HEK293 (cell line): ENCODE results near the gene GPR39.

Experiments
- YY1 ChIP-seq: fragments of 450-650 bp; formaldehyde crosslinking; IDR thresholded peaks from 2 replicates; pipeline ENCODE4 v1.5.1; 2018; ENCODE audit warnings: missing biosample characterization, missing genetic modification characterization
- ZBTB8A ChIP-seq: fragments of 450-650 bp; formaldehyde crosslinking; IDR thresholded peaks from 2 replicates; pipeline ENCODE4 v1.5.1; 2016; ENCODE audit warnings: missing biosample characterization, missing genetic modification characterization
- ZNF114 ChIP-seq: fragments of 450-650 bp; formaldehyde crosslinking; IDR thresholded peaks from 2 replicates; pipeline ENCODE4 v1.5.0; 2017; ENCODE audit warnings: missing biosample characterization, missing genetic modification characterization
- ZNF121 ChIP-seq: fragments of 450-650 bp; formaldehyde crosslinking; IDR thresholded peaks from 2 replicates; pipeline ENCODE4 v1.5.1; 2016; ENCODE audit warnings: missing biosample characterization, missing genetic modification characterization
- ZNF174 ChIP-seq: fragments of 450-650 bp; formaldehyde crosslinking; IDR thresholded peaks from 2 replicates; pipeline ENCODE4 v1.5.0; 2017; ENCODE audit warnings: missing biosample characterization, mild to moderate bottlenecking, missing genetic modification characterization
- ZNF24 ChIP-seq: fragments of 450-650 bp; formaldehyde crosslinking; IDR thresholded peaks from 2 replicates; pipeline ENCODE4 v1.5.1; 2016; ENCODE audit warnings: missing biosample characterization, missing genetic modification characterization
- ZNF404 ChIP-seq: fragments of 450-650 bp; formaldehyde crosslinking; IDR thresholded peaks from 2 replicates; pipeline ENCODE4 v1.5.1; 2017; ENCODE audit warnings: missing biosample characterization, missing genetic modification characterization
- TF ChIP-seq, protein P1 (sequence below): fragments of 450-650 bp; formaldehyde crosslinking; IDR thresholded peaks from 2 replicates; pipeline ENCODE4 v1.5.1; 2016; ENCODE audit warnings: missing biosample characterization, missing genetic modification characterization
- TF ChIP-seq, protein P2 (sequence below): fragments of 450-650 bp; IDR thresholded peaks from 2 replicates; pipeline ENCODE4 v1.5.1; 2018; ENCODE audit warnings: missing biosample characterization, mild to moderate bottlenecking, missing genetic modification characterization
- TF ChIP-seq, protein P3 (sequence below): fragments of 450-650 bp; formaldehyde crosslinking; IDR thresholded peaks from 2 replicates; pipeline ENCODE4 v1.5.1; 2016; ENCODE audit warnings: missing biosample characterization, missing genetic modification characterization
- TF ChIP-seq, protein P4 (sequence below): fragments of 450-650 bp; formaldehyde crosslinking; IDR thresholded peaks from 2 replicates; pipeline ENCODE4 v1.5.1; 2017; ENCODE audit warnings: missing biosample characterization, mild to moderate bottlenecking, missing genetic modification characterization, moderate library complexity
- TF ChIP-seq, protein P5 (sequence below): fragments of 450-650 bp; formaldehyde crosslinking; IDR thresholded peaks from 2 replicates; pipeline ENCODE4 v1.5.1; 2016; ENCODE audit warnings: missing biosample characterization, missing genetic modification characterization, borderline replicate concordance

DNA sequence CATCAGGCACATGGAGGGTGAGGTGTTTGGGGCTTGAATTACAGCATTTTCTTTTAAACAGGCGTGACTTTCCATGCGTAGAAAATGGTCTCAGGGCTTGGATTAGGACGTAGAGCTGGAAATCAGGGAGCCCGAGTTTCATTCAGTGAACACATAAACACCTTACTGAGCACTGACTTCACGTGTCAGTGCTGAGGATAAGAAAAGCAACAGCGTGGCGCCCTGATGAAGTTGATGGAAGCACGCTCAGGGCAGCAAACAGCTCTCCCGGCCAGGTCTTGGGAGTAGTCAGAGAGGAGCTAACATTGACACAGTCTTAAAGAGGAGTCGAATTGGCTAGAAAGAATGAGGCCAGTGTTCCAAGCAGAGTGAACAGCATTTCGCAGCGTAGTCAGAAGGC is 142.7 kb downstream of the GPR39 start:
- TF ChIP-seq, protein P1, sequence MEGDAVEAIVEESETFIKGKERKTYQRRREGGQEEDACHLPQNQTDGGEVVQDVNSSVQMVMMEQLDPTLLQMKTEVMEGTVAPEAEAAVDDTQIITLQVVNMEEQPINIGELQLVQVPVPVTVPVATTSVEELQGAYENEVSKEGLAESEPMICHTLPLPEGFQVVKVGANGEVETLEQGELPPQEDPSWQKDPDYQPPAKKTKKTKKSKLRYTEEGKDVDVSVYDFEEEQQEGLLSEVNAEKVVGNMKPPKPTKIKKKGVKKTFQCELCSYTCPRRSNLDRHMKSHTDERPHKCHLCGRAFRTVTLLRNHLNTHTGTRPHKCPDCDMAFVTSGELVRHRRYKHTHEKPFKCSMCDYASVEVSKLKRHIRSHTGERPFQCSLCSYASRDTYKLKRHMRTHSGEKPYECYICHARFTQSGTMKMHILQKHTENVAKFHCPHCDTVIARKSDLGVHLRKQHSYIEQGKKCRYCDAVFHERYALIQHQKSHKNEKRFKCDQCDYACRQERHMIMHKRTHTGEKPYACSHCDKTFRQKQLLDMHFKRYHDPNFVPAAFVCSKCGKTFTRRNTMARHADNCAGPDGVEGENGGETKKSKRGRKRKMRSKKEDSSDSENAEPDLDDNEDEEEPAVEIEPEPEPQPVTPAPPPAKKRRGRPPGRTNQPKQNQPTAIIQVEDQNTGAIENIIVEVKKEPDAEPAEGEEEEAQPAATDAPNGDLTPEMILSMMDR (tag by site-specific recombination), result no peak
- TF ChIP-seq, protein P2, sequence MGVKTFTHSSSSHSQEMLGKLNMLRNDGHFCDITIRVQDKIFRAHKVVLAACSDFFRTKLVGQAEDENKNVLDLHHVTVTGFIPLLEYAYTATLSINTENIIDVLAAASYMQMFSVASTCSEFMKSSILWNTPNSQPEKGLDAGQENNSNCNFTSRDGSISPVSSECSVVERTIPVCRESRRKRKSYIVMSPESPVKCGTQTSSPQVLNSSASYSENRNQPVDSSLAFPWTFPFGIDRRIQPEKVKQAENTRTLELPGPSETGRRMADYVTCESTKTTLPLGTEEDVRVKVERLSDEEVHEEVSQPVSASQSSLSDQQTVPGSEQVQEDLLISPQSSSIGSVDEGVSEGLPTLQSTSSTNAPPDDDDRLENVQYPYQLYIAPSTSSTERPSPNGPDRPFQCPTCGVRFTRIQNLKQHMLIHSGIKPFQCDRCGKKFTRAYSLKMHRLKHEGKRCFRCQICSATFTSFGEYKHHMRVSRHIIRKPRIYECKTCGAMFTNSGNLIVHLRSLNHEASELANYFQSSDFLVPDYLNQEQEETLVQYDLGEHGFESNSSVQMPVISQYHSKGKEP (tag by site-specific recombination), result no peak
- TF ChIP-seq ZNF174 (no peak), ZBTB8A (tag by site-specific recombination) (no peak), ZNF404 (tag by site-specific recombination) (no peak), YY1 (tag by site-specific recombination) (no peak), ZNF114 (no peak), ZNF24 (tag by site-specific recombination) (no peak), ZNF121 (tag by site-specific recombination) (no peak)
- TF ChIP-seq, protein P3, sequence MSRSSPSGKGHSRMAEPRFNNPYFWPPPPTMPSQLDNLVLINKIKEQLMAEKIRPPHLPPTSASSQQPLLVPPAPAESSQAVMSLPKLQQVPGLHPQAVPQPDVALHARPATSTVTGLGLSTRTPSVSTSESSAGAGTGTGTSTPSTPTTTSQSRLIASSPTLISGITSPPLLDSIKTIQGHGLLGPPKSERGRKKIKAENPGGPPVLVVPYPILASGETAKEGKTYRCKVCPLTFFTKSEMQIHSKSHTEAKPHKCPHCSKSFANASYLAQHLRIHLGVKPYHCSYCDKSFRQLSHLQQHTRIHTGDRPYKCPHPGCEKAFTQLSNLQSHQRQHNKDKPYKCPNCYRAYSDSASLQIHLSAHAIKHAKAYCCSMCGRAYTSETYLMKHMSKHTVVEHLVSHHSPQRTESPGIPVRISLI, result no peak
- TF ChIP-seq, protein P4, sequence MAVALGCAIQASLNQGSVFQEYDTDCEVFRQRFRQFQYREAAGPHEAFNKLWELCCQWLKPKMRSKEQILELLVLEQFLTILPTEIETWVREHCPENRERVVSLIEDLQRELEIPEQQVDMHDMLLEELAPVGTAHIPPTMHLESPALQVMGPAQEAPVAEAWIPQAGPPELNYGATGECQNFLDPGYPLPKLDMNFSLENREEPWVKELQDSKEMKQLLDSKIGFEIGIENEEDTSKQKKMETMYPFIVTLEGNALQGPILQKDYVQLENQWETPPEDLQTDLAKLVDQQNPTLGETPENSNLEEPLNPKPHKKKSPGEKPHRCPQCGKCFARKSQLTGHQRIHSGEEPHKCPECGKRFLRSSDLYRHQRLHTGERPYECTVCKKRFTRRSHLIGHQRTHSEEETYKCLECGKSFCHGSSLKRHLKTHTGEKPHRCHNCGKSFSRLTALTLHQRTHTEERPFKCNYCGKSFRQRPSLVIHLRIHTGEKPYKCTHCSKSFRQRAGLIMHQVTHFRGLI (tag by site-specific recombination), result no peak
- TF ChIP-seq, protein P5, sequence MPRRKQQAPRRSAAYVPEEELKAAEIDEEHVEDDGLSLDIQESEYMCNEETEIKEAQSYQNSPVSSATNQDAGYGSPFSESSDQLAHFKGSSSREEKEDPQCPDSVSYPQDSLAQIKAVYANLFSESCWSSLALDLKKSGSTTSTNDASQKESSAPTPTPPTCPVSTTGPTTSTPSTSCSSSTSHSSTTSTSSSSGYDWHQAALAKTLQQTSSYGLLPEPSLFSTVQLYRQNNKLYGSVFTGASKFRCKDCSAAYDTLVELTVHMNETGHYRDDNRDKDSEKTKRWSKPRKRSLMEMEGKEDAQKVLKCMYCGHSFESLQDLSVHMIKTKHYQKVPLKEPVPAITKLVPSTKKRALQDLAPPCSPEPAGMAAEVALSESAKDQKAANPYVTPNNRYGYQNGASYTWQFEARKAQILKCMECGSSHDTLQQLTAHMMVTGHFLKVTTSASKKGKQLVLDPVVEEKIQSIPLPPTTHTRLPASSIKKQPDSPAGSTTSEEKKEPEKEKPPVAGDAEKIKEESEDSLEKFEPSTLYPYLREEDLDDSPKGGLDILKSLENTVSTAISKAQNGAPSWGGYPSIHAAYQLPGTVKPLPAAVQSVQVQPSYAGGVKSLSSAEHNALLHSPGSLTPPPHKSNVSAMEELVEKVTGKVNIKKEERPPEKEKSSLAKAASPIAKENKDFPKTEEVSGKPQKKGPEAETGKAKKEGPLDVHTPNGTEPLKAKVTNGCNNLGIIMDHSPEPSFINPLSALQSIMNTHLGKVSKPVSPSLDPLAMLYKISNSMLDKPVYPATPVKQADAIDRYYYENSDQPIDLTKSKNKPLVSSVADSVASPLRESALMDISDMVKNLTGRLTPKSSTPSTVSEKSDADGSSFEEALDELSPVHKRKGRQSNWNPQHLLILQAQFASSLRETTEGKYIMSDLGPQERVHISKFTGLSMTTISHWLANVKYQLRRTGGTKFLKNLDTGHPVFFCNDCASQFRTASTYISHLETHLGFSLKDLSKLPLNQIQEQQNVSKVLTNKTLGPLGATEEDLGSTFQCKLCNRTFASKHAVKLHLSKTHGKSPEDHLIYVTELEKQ (tag by site-specific recombination), result no peak
